ENCODE data around the gene GNB3.
A peak's percentile ranks its signal among the peaks of the same experiment; 100 is the strongest.
"Not testable (repeated sequence)": the region's sequence is repeated elsewhere in the genome, so short reads cannot be mapped to it uniquely, and the experiment has no call there.

The GNB3 gene

DNA sequence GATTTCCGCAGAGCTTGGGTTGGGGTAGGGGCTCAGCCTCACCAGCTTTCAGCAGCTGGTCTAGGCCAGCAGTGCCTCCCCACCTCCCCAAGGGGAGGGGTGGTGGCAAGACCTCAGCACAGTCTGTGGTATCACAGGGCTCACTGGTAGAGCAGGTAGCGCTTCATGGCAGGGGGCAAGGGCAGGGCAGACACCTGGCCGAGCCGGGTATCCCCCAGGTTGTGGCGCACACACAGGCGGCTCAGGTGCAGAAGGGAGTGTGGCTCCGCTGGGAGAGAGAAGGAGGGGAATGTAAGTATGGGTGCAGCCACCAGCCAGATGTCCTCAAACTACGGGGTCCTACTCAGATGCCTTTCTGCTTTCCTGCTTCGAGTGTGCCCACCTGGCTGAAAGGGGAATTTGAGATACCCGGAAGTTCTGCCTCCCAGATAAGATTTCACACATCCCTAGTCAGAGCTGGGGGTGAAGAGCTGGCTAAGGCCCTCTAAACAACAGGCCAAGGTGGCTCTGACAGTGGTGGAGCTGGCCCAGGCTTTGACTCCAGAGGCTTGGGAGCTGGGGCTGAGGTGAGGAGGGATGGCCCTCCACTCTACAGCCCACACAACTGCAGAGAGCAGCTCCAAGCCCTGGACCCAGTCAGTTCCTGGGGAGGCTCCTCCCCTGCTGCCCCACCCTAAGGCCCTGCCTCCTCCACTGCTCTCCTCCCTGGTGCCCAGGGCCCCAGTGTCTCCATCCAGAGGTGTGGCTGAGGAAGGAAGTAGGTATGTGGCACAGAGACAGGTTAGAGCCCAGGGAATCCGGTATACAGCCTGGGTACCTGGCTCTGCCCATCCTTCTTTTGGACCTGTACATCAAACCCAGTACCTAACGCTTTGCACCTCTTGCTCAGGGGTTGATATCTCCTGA is 30.6 kb downstream of the GNB3 start:
- Histone ChIP-seq H3K27ac (peak overlapping the region in 7 of 11 experiments; percentile 1 to 94 (median 82); a peak in 8 of 22 replicates), H3K9ac (peak overlapping the region; percentile 82 to 99 (median 90); a peak in 20 of 22 replicates), H3K4me2 (peak overlapping the region; percentile 94 to 100 (median 99)), H3K9me3 (replicated peaks in 1 of 11) (no peaks in the 10 kb centered on the region), H3K4me3 (peak overlapping the region; percentile 66 to 92 (median 76); a peak in 19 of 20 replicates), H3K4me1 (peaks cover 54 to 70% (median 62%) of the 10 kb centered on the region in 10 experiments), H3K36me3 (peaks cover 31 to 56% (median 43%) of the 10 kb centered on the region in 11 experiments), H4K20me1 (peaks cover 43 to 60% (median 55%) of the 10 kb centered on the region in 11 experiments), H3K27me3 (no peaks in the 10 kb centered on the region)
- no peak for TF ChIP-seq Cebpa-rat (IDR thresholded peaks at IDR 0.05)

DNA sequence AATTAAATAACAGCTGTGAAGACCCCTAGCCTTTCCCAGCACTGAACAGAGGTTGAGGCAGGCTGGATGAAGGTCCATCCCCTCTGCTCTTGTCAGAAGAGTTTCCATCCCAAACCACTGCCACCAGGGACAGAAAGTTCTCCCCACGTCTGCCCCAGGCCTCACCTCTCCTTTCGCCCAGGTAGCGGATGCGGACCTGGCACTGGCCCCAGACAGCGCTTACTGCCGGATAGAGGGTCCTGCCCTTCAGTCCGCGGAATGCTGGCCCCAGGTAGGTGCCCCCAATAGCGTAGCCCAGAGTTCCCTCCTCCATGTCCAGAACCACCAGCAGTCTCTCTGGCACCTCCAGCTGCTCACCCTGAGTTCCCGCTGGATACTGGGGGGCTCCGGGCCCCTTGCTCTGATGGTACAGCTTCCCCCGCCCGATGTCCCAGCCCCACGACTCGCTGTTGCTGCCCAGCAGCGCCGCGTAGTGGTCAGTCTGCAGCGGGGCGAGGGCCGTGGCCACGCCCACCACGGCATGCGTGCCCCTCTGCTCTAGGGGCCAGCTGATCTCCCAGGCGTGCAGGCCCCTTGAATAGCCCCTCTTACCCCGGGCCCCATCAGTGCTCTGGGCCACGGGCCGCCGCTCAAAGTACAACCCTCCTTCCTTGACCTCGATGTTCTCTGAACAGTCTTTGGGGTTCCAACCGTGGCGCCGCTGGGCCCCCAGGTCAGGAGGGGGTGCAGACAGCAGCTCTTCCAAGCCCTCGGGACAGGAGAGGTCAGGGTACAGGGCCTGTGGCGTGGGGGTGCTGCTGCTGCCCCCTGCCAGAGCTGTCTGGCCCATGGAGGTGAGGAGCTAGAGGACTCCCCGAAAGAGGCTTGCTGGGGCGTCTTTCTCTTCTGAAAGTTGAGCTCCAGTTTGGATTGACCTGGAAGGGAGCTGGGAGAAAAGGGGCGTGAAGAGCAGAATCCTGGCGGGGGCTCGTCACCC is 31.6 kb downstream of the GNB3 start:
- no peaks in the 10 kb centered on the region for H3K9me3 ChIP-seq (replicated peaks in 1 of 11)
- peak overlapping the region; percentile 94 to 100 (median 99) for H3K4me2 ChIP-seq
- H3K27me3 ChIP-seq = no peaks in the 10 kb centered on the region
- H4K20me1 ChIP-seq = peaks cover 43 to 56% (median 48%) of the 10 kb centered on the region in 11 experiments
- H3K27ac ChIP-seq = peak overlapping the region; percentile 57 to 94 (median 86)
- TF ChIP-seq Cebpa-rat (IDR thresholded peaks at IDR 0.05) = no peak
- peak overlapping the region; percentile 66 to 92 (median 76) for H3K4me3 ChIP-seq
- peaks cover 29 to 65% (median 43%) of the 10 kb centered on the region in 11 experiments for H3K36me3 ChIP-seq
- H3K9ac ChIP-seq = peak overlapping the region; percentile 82 to 99 (median 90)
- H3K4me1 ChIP-seq = peaks cover 47 to 62% (median 55%) of the 10 kb centered on the region in 10 experiments

DNA sequence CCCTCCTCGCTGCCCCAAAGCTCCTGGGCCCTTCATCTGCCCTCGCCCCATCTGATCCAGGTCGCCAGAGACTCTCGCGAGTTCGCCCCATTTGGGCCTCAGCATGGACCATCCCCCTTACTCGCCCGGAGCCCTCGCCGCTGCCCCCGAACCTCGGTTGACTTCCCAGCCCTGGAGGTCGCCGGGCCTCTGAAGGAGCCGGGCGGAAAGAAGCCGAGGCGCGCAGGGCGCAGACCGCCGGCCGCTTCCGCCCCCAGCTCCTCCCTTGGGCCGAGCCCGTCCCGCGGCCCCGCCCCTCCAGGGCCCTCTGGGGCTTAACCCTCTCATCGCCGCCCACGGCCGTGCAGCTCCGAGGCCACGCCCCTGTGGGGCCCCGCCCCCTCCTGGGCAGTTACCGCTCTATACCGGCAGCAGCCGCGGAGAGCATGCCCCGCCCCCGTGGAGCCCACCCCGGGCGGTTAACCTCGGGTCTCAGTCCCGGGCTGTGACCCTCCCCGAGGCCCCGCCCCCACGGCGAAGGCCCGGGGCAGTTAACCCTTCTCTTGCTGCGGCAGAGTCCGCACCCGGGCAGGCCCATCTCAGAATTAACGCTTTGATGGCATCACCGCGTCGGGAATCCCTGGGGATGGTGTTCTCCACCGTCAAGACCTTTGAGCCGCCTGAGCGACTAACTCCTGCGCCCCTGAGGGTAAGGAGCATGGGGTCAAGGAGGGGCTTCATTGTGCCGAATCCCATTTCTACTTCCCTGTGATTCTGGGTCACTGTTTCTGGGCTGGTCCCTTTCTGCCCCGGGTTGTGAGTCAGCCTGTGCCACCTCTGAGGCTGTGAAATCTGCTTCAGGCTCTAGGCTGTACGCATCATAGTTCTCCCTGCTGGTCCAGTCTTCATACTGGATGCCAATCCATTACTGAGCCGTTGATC is 32.6 kb downstream of the GNB3 start, which contains the start of gene SPSB2:
TSS of gene SPSB2 (minus strand) at position 210 of the 921 bp plus-strand sequence. CDS start 402 bp downstream, outside the sequence.
- Histone ChIP-seq H3K27me3 (no peaks in the 10 kb centered on the region), H3K36me3 (peaks cover 29 to 73% (median 47%) of the 10 kb centered on the region in 11 experiments)

DNA sequence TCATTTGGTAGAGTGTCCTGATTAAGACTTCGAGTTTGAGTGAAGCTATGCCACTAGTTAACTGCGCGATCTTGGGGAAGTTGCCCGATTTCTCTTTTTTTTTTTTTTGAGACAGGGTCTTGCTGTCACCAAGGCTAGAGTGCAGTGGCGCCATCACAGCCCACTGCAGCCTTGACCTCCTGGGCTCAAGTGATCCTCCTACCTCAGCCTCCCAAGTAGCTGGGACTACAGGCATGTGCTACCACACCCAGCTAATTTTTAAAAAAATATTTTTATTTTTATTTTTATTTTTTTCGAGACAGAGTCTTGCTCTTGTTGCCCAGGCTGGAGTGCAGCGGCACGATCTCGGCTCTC is 33.3 kb downstream of the GNB3 start:
- Histone ChIP-seq H3K9ac (peak overlapping the region; percentile 82 to 99 (median 90); a peak in 21 of 22 replicates), H4K20me1 (peaks cover 32 to 40% (median 33%) of the 10 kb centered on the region in 11 experiments), H3K4me3 (peak overlapping the region; percentile 66 to 92 (median 76)), H3K27ac (peak overlapping the region in 10 of 11 experiments; percentile 64 to 94 (median 87); a peak in 21 of 22 replicates), H3K4me1 (peaks cover 41 to 53% (median 48%) of the 10 kb centered on the region in 10 experiments), H3K36me3 (peaks cover 29 to 71% (median 45%) of the 10 kb centered on the region in 11 experiments), H3K4me2 (peak overlapping the region; percentile 76 to 100 (median 99))
- not testable (repeated sequence) for H3K9me3 ChIP-seq (replicated peaks in 1 of 11); H3K27me3 ChIP-seq

More for the DNA sequence above, 32.6 kb downstream of the GNB3 start, which contains the start of gene SPSB2:
- TF ChIP-seq Cebpa-rat (IDR thresholded peaks at IDR 0.05) = no peak
- Histone ChIP-seq H3K4me3 (peak within 1 kb of the TSS; percentile 66 to 92 (median 76)), H3K27ac (peak within 1 kb of the TSS; percentile 57 to 94 (median 86)), H3K4me1 (peaks cover 47 to 60% (median 54%) of the 10 kb centered on the region in 10 experiments), H3K9ac (peak within 1 kb of the TSS; percentile 82 to 99 (median 90)), H3K4me2 (peak within 1 kb of the TSS; percentile 94 to 100 (median 99)), H4K20me1 (peaks cover 38 to 46% (median 40%) of the 10 kb centered on the region in 11 experiments), H3K9me3 (replicated peaks in 1 of 11) (no peaks in the 10 kb centered on the region)

DNA sequence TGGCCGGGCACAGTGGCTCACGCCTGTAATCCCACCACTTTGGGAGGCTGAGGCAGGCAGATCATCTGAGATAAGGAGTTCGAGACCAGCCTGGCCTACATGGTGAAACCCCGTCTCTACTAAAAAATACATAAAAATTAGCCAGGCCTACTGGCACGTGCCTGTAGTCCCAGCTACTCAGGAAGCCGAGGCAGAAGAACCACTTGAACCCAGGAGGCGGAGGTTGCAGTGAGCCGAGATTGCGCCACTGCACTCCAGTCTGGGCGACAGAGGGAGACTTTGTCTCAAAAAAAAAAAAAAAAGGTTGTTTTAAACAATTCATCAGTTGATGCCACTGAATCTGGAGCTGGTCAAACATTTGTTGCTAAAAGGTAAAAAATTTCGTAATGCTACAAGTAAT is 39.1 kb downstream of the GNB3 start:
- not testable (repeated sequence) for H3K9ac ChIP-seq; H3K27me3 ChIP-seq; H3K4me2 ChIP-seq; H3K9me3 ChIP-seq (replicated peaks in 1 of 11); H4K20me1 ChIP-seq; H3K4me3 ChIP-seq
- Histone ChIP-seq H3K36me3 (peaks cover 14 to 77% (median 33%) of the 10 kb centered on the region in 11 experiments), H3K4me1 (peaks cover 0 to 17% (median under 1%) of the 10 kb centered on the region in 10 experiments; a peak in 14 of 20 replicates), H3K27ac (peak overlapping the region in 1 of 11 experiments; percentile 16; a peak in 2 of 22 replicates)

DNA sequence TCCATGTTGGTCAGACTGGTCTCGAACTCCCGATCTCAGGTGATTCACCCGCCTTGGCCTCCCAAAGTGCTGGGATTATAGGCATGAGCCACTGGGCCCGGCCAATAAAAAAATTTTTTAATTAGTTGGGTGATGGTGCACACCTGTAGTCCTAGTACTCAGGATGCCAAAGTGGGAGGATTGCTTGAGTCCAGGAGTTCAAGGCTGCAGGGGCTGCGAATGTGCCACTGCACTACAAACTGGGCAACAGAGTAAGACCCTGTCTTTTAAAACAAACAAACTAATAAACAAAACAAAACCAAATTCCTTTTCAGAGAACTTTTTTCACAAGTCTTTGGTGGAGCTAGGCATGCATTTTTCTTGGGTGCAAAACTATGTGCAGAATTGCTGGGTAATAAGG is 42.5 kb downstream of the GNB3 start:
- no peaks in the 10 kb centered on the region for H4K20me1 ChIP-seq
- H3K4me1 ChIP-seq = peaks cover 0 to 32% (median 7%) of the 10 kb centered on the region in 10 experiments; a peak in 12 of 20 replicates
- no peak for TF ChIP-seq Cebpa-rat (IDR thresholded peaks at IDR 0.05)
- H3K27ac ChIP-seq = no peak overlapping the region
- peaks cover 16 to 53% (median 28%) of the 10 kb centered on the region in 11 experiments; a peak in 21 of 22 replicates for H3K36me3 ChIP-seq
- no peak overlapping the region for H3K4me2 ChIP-seq
- H3K9ac ChIP-seq = no peak overlapping the region
- H3K4me3 ChIP-seq = no peak overlapping the region
- no peaks in the 10 kb centered on the region for H3K27me3 ChIP-seq
- H3K9me3 ChIP-seq (replicated peaks in 1 of 11) = no peaks in the 10 kb centered on the region

DNA sequence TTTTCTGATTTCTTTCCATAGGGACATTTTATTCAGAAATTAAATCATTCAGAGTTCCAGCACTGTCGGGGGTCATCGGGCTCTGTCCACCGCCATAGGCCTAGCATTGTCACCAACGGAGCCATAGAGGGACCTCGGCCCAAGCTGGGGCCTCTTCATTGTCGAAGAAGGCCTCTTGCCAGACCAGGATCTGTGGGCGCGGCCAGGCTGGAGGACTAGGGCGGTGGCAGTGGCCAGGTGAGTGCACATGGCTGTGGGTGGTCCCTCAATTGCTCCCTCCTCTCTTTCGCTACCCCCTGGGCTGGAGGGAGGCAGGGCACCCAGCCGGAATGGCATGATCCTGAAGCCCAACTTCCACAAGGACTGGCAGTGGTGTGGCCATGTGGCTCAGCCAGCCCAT is 43.0 kb downstream of the GNB3 start:
- H3K4me1 ChIP-seq = peaks cover 0 to 36% (median 9%) of the 10 kb centered on the region in 10 experiments; a peak in 12 of 20 replicates
- H3K9me3 ChIP-seq (replicated peaks in 1 of 11) = no peaks in the 10 kb centered on the region

More for the DNA sequence above, 43.0 kb downstream of the GNB3 start:
- H3K27me3 ChIP-seq = no peaks in the 10 kb centered on the region
- no peak overlapping the region for H3K27ac ChIP-seq
- TF ChIP-seq Cebpa-rat (IDR thresholded peaks at IDR 0.05) = no peak
- H3K4me3 ChIP-seq = no peak overlapping the region
- no peaks in the 10 kb centered on the region for H4K20me1 ChIP-seq
- no peak overlapping the region for H3K9ac ChIP-seq
- peaks cover 16 to 50% (median 28%) of the 10 kb centered on the region in 11 experiments; a peak in 21 of 22 replicates for H3K36me3 ChIP-seq
- H3K4me2 ChIP-seq = no peak overlapping the region
